Choroid plexus epithelial cell (primary cell): ENCODE data around the gene SNX14.

Experiments used
- DNase-seq: peaks from one replicate; pipeline ENCODE4 v3.0.0-alpha.2; 2010; ENCODE audit warnings: low read depth
- H3K4me3 ChIP-seq: 2 replicates; pipeline ENCODE4 v1.5.1; 2011; ENCODE audit warnings: low read depth, mild to moderate bottlenecking, control low read depth, low read length, moderate library complexity
- TF ChIP-seq, protein P1 (sequence below): conservative IDR thresholded peaks from 2 replicates; pipeline ENCODE4 v1.5.1; 2011; ENCODE audit warnings: low read depth, mild to moderate bottlenecking, control low read depth, inconsistent platforms, low read length, moderate library complexity

Gene SNX14

GRCh38 chr6:85610182-85610895, 16.7 kb upstream of the SNX14 start:
- TF ChIP-seq, protein P1, sequence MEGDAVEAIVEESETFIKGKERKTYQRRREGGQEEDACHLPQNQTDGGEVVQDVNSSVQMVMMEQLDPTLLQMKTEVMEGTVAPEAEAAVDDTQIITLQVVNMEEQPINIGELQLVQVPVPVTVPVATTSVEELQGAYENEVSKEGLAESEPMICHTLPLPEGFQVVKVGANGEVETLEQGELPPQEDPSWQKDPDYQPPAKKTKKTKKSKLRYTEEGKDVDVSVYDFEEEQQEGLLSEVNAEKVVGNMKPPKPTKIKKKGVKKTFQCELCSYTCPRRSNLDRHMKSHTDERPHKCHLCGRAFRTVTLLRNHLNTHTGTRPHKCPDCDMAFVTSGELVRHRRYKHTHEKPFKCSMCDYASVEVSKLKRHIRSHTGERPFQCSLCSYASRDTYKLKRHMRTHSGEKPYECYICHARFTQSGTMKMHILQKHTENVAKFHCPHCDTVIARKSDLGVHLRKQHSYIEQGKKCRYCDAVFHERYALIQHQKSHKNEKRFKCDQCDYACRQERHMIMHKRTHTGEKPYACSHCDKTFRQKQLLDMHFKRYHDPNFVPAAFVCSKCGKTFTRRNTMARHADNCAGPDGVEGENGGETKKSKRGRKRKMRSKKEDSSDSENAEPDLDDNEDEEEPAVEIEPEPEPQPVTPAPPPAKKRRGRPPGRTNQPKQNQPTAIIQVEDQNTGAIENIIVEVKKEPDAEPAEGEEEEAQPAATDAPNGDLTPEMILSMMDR = no peak
- H3K4me3 ChIP-seq = no peak overlapping the region
- DNase-seq = no peak

DNA sequence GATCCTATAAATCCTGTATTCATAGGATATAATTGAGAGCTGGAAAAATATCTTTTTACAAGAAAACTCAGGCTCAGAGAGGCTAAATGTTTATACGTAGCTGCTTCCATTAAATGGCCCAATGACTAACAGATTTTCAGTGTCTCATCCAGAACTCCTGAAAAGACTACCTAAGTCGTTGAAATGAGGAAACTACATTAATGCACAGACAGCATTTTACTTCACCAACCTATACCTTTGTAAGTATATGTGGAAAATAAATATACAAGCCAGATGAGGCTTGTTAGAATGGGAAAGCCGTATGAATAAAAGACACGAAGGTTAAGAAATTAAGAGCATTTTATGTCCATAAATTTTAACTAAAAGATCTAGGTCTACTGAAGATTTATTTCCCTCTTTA, 8.4 kb upstream of the SNX14 start:
- TF ChIP-seq, protein P1 = no peak
- no peak for DNase-seq
- H3K4me3 ChIP-seq = no peak overlapping the region

DNA sequence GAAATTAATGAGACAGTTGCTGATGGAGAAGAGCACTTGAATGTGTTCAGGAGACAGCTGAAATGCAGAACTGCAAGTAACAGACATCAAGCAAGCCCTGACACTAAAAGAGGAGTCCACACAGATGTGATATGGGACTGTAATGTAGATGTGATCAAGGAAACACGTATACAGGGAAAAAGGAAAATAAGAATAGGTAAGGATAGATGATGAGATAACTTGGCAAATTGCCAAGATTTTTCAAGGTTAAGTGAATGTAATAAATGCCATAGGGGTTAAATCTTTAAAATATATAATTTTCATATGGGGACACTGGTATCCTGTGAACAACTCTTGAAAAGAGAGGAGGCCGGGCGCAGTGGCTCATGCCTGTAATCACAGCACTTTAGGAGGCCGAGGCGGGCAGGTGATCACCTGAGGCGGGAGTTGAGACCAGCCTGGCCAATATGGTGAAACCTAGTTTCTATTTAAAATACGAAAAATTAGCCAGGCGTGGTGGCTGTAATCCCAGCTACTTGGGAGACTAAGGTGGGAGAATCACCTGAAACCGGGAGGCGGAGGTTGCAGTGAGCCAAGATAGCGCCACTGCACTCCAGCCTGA, 7.2 kb upstream of the SNX14 start:
- no peak for DNase-seq
- no peak overlapping the region for H3K4me3 ChIP-seq
- TF ChIP-seq, protein P1 = no peak

DNA sequence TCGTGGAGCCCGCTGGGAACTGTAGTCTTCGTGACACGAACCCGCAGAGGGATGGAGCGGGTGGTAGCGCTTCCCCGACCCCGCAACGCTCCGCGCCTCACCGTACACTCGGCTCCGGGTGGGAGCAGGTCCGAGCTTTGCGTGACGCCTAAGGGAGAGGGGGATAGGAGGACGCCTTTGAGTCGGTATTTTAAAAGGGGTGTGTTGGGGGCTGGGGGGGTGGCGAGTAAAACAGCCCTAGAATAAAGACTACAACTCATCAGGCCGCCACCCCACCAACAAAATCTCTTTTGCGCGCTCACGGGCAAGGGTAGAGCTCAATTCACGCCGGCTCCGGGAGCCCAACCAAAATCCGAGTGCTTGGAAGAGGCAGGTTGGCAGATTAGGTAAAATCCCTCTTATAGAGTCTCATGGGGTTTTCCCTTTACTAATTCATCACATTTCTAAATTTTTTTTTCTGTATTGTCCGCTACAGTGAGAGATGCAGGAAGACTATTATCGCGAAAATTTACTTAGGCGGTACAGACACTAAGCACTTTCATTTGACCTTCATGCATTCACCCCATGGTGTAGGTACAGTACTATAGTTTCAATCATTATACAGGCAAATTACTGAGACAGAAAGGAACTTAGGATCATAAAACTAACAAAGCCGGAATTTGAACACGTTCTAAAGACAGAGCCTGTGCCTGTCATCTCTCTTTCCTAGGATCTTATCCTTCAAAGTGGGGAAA, 706 bp upstream of the SNX14 start:
- peak; percentile 43 for DNase-seq
- TF ChIP-seq, protein P1 = no peak
- H3K4me3 ChIP-seq = peak overlapping the region; percentile 90

GRCh38 chr6:85592033-85592432, 1.6 kb downstream of the SNX14 start:
- DNase-seq = no peak
- TF ChIP-seq, protein P1 = no peak
- H3K4me3 ChIP-seq = peak overlapping the region; percentile 0

GRCh38 chr6:85591207-85591606, 2.5 kb downstream of the SNX14 start:
- H3K4me3 ChIP-seq = no peak overlapping the region
- TF ChIP-seq, protein P1 = no peak
- no peak for DNase-seq
